HK-2 (cell line): ENCODE data around the gene POLR3A.

ENCODE experiments used
- DNase-seq: peaks from one replicate; pipeline ENCODE4 v3.0.0-alpha.2; 2018; ENCODE audit not compliant: unreplicated experiment

POLR3A gene

GRCh38 chr10:77943121-77943901 is 86.0 kb downstream of the POLR3A start:
- peak; percentile 82 for DNase-seq

- DNase-seq, result no peak
Observed at GRCh38 chr10:77941790-77942189, 87.5 kb downstream of the POLR3A start.

- DNase-seq, result no peak
Observed at GRCh38 chr10:77940627-77941026, 88.7 kb downstream of the POLR3A start.

DNA sequence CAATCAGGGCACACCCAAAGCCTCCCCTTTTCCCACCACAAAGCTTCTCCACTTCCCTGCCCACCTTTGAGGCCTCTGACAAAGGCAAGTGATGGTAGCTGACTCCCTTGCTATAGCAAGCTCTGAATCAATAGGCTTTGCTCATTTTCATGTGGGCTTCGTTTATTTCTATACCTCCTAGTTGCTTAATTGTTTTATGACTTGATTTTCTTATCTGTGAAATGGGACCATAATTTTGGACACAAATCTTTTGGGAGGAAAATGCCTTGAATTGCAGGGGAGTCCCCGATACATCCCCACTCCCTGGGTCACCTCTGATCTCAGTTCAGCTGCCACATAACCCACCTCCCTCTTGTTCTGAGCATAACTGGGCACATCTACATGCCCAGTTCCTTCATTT is 89.1 kb downstream of the POLR3A start:
- no peak for DNase-seq

- no peak for DNase-seq
Observed at GRCh38 chr10:77939561-77940001, 89.7 kb downstream of the POLR3A start.

- no peak for DNase-seq
Observed at GRCh38 chr10:77936697-77937567, 92.4 kb downstream of the POLR3A start.

- no peak for DNase-seq
Observed at GRCh38 chr10:77932016-77932715, 97.1 kb downstream of the POLR3A start.

- DNase-seq, result no peak
Observed at GRCh38 chr10:77927402-77928246, 101.7 kb downstream of the POLR3A start.

DNA sequence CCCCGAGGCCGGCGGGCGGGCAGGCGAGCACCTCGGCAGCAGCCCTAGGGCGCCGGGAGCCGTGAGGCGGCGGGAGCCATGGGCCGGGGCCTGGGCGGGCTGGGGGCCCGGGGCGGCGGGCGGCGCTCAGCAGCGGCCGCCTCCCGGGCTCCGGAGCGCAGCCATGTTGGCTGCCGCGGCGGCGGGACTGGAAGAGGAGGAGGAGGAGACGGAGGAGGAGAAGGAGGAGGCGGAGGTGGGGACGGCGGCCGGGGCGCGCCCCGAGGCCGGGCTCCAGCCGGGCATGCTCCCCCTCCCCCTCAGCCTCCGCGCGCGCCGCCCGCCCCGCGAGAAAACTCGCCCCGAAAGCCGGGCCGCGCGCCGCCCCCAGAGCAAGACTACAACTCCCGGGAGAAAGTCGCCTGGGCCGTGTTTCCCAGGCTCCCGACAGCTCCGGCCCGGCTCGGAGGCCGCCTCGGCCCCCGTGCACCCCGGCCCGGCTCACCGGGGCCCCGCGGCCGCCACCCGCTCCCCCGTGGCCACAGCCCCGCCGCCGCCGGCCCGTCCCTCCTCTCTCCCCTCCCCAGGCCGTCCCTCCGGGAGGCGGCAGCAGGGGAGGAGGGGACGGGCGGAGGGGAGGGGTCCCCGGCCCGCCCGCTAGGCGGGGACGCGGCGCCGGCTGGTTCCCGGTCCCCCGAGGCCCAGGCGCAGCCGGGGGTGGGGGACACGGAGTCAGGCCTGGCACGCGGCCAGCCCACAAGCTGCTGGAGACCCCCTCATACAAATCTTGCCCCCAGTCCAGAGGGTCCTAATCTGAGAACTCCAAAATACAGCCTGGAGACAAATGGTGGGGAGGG is 102.5 kb downstream of the POLR3A start, which contains the start of gene DLG5:
TSS of gene DLG5 (minus strand) at position 190 of the 836 bp plus-strand sequence. CDS start 235 bp downstream, outside the sequence.
- peak; percentile 80 for DNase-seq

DNA sequence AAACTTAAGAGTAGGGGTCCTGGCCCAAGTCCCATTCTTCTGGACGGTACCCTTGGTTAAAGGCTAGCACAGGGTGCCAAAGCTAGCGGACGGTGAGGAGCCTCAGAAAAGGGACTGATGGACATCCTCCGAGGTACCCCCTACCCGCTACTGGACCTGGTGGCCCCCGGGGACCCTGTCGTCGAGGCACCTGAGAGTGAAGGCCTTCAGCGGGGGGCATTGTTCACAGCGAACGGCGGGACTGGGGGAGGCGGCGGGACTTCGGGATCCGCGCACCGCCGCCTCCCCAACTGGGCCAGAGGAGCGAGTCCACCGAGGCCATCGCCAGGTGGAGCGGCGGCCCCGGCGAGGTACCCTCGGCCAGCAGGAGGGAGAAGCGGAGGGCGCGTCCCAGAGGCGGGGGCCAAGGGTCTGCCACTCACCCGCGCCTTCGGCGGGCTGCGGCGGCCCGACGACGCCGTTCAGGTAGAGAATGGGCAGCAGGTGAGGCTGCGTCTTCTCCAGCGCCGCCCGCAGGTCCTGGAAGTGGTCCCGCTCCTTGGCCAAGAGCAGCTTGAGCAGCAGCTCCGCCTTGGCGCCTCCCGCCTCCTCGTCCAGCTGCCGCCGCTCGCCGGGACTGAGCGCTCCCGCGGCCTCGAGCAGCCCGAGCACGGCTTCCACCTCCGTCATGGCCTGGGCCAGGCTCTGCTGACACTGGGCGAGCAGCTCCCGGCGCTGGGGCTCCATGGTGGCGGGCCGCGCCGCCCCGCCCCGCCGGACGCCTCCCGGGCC is 103.3 kb downstream of the POLR3A start:
- DNase-seq, result peak; percentile 74

DNA sequence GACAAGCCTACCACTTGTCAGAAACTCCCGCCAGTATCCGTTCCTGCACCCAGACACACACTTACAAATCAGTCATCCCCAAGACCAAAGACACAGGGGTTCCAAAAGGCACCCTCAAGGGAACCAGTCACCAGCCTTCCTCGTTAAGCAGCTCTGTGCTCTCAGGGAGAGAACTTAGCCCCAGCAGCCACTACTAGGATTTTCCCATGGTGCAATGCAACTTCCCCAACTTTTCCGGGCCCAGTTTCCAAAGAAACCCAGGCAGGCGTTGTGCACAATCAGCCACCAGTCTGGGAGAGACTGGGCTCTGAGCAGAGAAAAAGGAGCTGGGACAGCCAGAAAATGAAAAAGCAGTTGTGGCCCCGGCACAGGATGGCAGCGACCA is 103.9 kb downstream of the POLR3A start:
- DNase-seq, result peak; percentile 49

GRCh38 chr10:77922566-77923179 is 106.6 kb downstream of the POLR3A start:
- no peak for DNase-seq

- DNase-seq, result no peak
Observed at GRCh38 chr10:77922055-77922454, 107.3 kb downstream of the POLR3A start.

DNA sequence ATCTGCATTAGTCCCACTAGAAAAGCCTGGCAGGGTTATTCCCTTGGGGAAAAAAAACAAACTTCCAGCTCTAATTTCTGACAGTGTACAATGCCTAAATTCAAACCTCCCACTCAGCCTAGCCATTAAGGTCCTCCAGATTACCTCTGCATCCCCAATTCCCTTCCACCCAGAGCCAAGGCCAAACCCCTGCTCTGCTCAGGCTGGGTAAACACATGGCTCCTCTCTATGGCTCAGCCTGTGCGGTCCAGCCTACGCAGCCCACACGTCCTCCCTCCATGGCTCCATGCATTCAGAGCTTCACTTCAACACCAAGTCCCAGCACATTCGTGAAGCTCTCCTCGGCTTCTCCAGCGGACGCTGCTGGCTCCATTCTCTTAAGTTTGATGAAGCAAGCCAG is 107.9 kb downstream of the POLR3A start:
- DNase-seq, result no peak

DNA sequence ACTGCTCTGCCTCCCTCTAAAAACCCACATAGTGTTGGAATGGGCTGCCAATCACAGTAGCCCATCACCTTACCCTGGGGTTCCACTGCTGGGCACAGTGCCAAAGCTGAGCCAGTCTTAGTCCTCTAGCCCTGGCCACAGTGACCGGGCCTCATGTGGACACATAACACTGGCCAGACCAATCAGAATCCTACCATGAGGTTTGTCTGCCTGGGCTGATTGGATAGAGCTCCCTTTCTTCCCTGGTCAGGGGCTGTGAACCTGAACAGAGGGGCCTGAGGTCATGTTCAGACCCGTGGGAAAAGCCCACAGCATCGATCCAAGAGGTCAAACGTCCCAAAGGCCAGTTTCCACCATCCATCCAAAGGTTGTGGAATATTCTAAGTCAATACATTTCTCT is 108.8 kb downstream of the POLR3A start:
- DNase-seq, result peak; percentile 24

GRCh38 chr10:77919713-77920108 is 109.6 kb downstream of the POLR3A start:
- peak; percentile 64 for DNase-seq
